Measurements from ENCODE around the gene ITIH6. TPM values are rescaled to one million over a fixed set of nuclear protein-coding genes. Genes with fewer than 3 reads are reported as not detected.
"Not testable (repeated sequence)": the region's sequence is repeated elsewhere in the genome, so short reads cannot be mapped to it uniquely, and the experiment has no call there.

Gene ITIH6, protein sequence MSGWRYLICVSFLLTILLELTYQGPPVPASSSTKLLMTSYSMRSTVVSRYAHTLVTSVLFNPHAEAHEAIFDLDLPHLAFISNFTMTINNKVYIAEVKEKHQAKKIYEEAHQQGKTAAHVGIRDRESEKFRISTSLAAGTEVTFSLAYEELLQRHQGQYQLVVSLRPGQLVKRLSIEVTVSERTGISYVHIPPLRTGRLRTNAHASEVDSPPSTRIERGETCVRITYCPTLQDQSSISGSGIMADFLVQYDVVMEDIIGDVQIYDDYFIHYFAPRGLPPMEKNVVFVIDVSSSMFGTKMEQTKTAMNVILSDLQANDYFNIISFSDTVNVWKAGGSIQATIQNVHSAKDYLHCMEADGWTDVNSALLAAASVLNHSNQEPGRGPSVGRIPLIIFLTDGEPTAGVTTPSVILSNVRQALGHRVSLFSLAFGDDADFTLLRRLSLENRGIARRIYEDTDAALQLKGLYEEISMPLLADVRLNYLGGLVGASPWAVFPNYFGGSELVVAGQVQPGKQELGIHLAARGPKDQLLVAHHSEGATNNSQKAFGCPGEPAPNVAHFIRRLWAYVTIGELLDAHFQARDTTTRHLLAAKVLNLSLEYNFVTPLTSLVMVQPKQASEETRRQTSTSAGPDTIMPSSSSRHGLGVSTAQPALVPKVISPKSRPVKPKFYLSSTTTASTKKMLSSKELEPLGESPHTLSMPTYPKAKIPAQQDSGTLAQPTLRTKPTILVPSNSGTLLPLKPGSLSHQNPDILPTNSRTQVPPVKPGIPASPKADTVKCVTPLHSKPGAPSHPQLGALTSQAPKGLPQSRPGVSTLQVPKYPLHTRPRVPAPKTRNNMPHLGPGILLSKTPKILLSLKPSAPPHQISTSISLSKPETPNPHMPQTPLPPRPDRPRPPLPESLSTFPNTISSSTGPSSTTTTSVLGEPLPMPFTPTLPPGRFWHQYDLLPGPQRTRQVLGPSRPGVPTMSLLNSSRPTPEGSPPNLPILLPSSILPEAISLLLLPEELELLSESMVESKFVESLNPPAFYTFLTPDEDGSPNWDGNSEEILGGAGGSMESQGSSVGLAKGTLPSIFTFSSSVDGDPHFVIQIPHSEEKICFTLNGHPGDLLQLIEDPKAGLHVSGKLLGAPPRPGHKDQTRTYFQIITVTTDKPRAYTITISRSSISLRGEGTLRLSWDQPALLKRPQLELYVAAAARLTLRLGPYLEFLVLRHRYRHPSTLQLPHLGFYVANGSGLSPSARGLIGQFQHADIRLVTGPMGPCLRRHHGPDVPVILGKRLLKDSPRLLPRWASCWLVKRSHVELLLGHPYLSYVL
- total RNA-seq = not detected
- long read RNA-seq, donor 1 = 0 reads
- long read RNA-seq, donor 2 = 0 reads

DNA sequence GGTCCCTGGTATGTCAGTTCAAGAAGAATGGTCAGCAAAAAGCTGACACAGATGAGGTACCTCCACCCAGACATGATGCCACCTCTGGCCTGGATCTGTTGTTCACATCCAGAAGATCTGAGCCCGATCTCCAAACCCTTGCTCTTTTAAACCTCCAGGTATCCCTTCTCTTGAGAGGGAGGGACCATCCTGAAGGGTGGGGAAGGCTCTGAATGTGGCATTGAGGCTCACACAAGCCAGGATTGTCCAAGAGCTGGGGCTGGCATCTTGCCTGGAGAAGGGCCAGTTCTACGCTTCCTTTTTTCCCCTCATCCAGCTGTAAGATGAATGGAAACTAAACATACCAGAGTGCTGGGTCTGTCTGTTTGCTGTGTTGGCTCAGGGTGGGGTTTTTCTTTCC, at the start of gene ITIH6:
Gene ITIH6, minus strand, starts transcription at position 119 of the 400 bp plus-strand sequence. Its CDS starts 45 bp downstream, at position 74.
- H3K9me3 ChIP-seq = no peaks in the 10 kb centered on the region
- no peak for ATAC-seq
- no peak within 1 kb of the TSS for H3K4me3 ChIP-seq
- no peak for DNase-seq
- no peaks in the 10 kb centered on the region for H3K36me3 ChIP-seq (ENCODE audit: low read depth)
- H3K4me1 ChIP-seq (ENCODE audit: low read depth) = no peaks in the 10 kb centered on the region
- TF ChIP-seq, protein P1, sequence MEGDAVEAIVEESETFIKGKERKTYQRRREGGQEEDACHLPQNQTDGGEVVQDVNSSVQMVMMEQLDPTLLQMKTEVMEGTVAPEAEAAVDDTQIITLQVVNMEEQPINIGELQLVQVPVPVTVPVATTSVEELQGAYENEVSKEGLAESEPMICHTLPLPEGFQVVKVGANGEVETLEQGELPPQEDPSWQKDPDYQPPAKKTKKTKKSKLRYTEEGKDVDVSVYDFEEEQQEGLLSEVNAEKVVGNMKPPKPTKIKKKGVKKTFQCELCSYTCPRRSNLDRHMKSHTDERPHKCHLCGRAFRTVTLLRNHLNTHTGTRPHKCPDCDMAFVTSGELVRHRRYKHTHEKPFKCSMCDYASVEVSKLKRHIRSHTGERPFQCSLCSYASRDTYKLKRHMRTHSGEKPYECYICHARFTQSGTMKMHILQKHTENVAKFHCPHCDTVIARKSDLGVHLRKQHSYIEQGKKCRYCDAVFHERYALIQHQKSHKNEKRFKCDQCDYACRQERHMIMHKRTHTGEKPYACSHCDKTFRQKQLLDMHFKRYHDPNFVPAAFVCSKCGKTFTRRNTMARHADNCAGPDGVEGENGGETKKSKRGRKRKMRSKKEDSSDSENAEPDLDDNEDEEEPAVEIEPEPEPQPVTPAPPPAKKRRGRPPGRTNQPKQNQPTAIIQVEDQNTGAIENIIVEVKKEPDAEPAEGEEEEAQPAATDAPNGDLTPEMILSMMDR (IDR thresholded peaks at IDR 0.05) = no peak
- intact Hi-C loops (cut with DNase I, micrococcal nuclease) = no loop called here

DNA sequence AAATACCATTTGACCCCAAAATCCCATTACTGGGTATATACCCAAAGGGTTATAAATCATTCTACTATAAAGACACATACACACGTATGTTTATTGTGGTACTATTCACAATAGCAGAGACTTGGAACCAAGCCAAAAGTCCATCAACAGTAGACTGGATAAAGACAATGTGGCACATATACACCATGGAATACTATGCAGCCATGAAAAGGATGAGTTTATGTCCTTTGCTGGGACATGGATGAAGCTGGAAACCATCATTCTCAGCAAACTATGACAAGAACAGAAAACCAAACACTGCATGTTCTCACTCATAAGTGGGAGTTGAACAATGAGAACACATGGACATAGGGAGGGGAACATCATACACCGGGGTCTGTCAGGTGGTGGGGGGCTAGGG, 49.6 kb upstream of the ITIH6 start:
- intact Hi-C loops (cut with DNase I, micrococcal nuclease); H3K9me3 ChIP-seq; ATAC-seq; DNase-seq; H3K36me3 ChIP-seq (ENCODE audit: low read depth); H3K4me1 ChIP-seq (ENCODE audit: low read depth); H3K4me3 ChIP-seq: not testable (repeated sequence)

DNA sequence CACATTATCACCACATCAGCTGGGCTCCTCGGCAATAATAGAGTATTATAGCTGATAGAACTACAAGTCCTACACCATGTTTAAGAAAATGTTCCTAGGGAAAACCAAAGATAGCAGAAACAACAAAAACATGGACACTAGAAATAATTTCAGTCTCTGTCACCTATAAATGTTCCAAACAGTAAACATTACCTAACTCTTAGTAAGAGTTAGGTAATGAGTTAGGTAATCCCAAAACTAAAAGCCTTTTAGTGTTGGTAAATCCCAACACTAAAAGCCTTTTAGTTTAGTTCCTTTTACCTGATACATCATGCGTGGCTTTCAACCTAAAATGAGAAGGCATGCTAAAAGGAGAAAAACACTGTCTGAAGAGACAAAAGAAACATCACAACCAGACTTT, 45.0 kb upstream of the ITIH6 start:
- intact Hi-C loops (cut with DNase I, micrococcal nuclease) = no loop called here
- TF ChIP-seq, protein P1 (IDR thresholded peaks at IDR 0.05) = no peak
- DNase-seq (no peak), ATAC-seq (no peak)
- H3K36me3 ChIP-seq (ENCODE audit: low read depth) = no peaks in the 10 kb centered on the region
- H3K4me1 ChIP-seq (ENCODE audit: low read depth) = no peaks in the 10 kb centered on the region
- H3K4me3 ChIP-seq = no peak overlapping the region
- no peaks in the 10 kb centered on the region for H3K9me3 ChIP-seq

DNA sequence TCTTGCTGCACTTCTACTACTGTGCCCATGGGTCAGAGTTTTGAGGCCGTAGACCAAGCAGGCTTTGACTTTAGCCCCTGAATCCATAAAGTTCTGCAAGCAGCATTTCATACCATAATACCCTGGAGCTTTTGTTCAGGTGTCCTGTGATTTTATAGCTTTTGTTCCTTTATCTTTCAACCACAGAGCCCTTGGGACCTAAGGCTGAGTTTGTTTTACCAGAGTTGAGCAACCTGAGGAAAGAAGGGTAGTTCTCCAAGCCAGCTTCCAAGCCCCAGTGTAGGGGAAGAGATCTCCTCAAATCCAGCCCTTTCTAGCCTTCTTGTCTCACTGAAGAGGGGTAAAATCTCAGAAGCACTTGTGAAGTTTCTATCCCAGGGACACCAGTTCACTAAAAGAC, 44.6 kb upstream of the ITIH6 start:
- Histone ChIP-seq H3K9me3 (no peaks in the 10 kb centered on the region), H3K36me3 (ENCODE audit: low read depth) (no peaks in the 10 kb centered on the region), H3K4me1 (ENCODE audit: low read depth) (no peaks in the 10 kb centered on the region), H3K4me3 (no peak overlapping the region)
- no peak for DNase-seq
- intact Hi-C loops (cut with DNase I, micrococcal nuclease) = no loop called here
- TF ChIP-seq, protein P1 (IDR thresholded peaks at IDR 0.05) = no peak
- no peak for ATAC-seq

DNA sequence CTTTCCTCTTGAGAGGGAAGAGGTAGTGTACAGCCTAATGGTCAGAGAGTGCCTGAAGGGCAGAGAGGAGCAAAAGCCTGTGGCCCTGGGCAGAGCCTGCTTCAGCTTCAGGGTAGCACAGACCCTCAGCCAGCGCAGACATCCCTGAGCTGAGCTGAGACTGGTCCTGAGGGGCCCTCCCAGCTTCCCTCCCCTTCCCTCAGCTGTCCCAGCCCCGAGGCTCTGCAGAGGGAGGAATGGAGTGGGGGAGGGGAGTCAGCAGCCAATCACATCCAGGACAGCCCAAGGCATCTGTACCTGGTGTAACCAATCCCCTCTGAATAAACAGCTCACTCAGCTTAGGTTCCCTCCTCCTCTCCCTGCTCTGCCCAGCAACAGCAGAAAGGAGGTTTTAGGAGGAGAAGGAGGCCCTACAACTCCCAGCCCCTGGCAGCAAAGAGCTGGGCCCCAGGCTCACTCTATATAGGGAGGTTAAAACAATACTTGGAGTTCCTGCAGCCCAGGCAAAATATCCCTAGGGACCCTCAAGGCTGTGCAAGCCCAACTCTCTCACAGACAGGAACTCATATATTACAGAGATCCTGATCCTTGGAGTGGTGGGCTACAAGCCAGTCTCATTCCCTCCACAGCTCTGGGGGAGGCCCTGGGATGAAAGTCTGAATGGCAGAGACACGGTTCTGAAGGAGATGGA, 43.3 kb upstream of the ITIH6 start:
- H3K4me1 ChIP-seq (ENCODE audit: low read depth); H3K9me3 ChIP-seq; intact Hi-C loops (cut with DNase I, micrococcal nuclease); ATAC-seq; H3K36me3 ChIP-seq (ENCODE audit: low read depth); DNase-seq; H3K4me3 ChIP-seq: not testable (repeated sequence)

DNA sequence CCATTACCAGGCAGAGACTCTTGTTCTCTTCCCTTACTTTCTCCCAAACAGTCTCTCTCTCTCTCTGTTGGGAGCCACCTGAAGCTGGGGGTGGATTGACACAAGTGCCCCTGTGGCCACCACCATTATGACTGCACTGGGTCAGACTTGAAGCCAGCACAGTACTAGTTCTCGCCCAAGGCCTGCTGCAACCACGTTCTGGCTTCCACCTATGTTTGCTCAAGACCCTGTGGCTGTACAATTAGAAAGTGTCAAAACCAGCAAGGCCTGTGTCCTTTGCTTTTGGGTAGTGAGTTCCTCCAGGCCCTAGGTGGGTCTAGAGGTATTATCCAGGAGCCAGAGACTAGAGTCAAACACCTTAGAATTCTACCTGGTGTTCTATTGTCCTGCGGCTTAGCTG, 40.5 kb upstream of the ITIH6 start:
- intact Hi-C loops (cut with DNase I, micrococcal nuclease) = no loop called here
- TF ChIP-seq, protein P1 (IDR thresholded peaks at IDR 0.05) = no peak
- H3K4me1 ChIP-seq (ENCODE audit: low read depth) = no peaks in the 10 kb centered on the region
- no peaks in the 10 kb centered on the region for H3K36me3 ChIP-seq (ENCODE audit: low read depth)
- ATAC-seq = no peak
- no peak for DNase-seq
- H3K4me3 ChIP-seq = no peak overlapping the region
- no peaks in the 10 kb centered on the region for H3K9me3 ChIP-seq
